ENCODE data around the gene CCL25.

GRCh38 chr19:8111376-8111775 lies 58.8 kb downstream of the CCL25 start:
- TF ChIP-seq CTCF (IDR thresholded peaks at IDR 0.05) (no peak), POLR2AphosphoS5 (IDR thresholded peaks at IDR 0.05) (no peak), POLR2A (IDR thresholded peaks at IDR 0.05) (no peak), EP300 (IDR thresholded peaks at IDR 0.05) (no peak)

Measured in stomach (tissue), 4 donors.